22Rv1 (cell line): ENCODE results near the gene CLASP2.

Experiments
- H3K27ac ChIP-seq: fragments of 450-650 bp; 2 replicates; pipeline ENCODE4 v1.5.1; 2017
- ZFX ChIP-seq: fragments of 450-650 bp; IDR thresholded peaks from 2 replicates; pipeline ENCODE4 v1.6.1; 2017; ENCODE audit warnings: antibody characterized with exemption, borderline replicate concordance
- TF ChIP-seq, protein P1 (sequence below): fragments of 450-650 bp; IDR thresholded peaks from 2 replicates; pipeline ENCODE4 v1.5.1; 2017; ENCODE audit warnings: mild to moderate bottlenecking

Gene CLASP2

GRCh38 chr3:33526787-33527186, 191.3 kb downstream of the CLASP2 start:
- no peak overlapping the region for H3K27ac ChIP-seq
- TF ChIP-seq, protein P1, sequence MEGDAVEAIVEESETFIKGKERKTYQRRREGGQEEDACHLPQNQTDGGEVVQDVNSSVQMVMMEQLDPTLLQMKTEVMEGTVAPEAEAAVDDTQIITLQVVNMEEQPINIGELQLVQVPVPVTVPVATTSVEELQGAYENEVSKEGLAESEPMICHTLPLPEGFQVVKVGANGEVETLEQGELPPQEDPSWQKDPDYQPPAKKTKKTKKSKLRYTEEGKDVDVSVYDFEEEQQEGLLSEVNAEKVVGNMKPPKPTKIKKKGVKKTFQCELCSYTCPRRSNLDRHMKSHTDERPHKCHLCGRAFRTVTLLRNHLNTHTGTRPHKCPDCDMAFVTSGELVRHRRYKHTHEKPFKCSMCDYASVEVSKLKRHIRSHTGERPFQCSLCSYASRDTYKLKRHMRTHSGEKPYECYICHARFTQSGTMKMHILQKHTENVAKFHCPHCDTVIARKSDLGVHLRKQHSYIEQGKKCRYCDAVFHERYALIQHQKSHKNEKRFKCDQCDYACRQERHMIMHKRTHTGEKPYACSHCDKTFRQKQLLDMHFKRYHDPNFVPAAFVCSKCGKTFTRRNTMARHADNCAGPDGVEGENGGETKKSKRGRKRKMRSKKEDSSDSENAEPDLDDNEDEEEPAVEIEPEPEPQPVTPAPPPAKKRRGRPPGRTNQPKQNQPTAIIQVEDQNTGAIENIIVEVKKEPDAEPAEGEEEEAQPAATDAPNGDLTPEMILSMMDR, result no peak
- no peak for TF ChIP-seq ZFX

DNA sequence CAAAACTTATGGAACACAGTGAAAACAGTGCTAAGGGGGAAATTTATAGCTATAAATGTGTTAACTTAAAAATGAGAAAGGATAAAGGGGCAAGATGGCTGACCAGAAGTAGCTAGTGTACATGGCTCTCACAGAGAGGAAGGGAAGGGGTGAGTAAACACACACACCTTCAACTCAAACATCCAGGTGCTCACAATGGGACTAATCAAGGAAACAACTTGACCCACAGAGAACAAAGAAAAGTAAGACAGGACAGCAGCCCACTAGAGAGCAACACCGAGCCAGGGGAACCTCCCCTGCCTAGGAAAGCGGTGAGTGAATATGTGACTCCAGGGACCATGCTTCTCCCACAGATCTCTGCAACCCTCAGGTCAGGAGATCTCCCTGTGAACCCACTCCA, 192.8 kb downstream of the CLASP2 start:
- no peak overlapping the region for H3K27ac ChIP-seq
- TF ChIP-seq, protein P1, result no peak; the same call in 1 of the 2 replicates
- no peak for TF ChIP-seq ZFX

GRCh38 chr3:33523093-33523667, 194.9 kb downstream of the CLASP2 start:
- no peak for TF ChIP-seq ZFX

GRCh38 chr3:33521736-33522135, 196.3 kb downstream of the CLASP2 start:
- TF ChIP-seq ZFX, result no peak
- TF ChIP-seq, protein P1, result no peak
- H3K27ac ChIP-seq, result no peak overlapping the region

More at GRCh38 chr3:33523093-33523667, 194.9 kb downstream of the CLASP2 start:
- no peak overlapping the region for H3K27ac ChIP-seq

GRCh38 chr3:33513262-33513863, 204.7 kb downstream of the CLASP2 start:
- no peak overlapping the region for H3K27ac ChIP-seq
- TF ChIP-seq, protein P1, result no peak
- no peak for TF ChIP-seq ZFX

GRCh38 chr3:33505027-33505426, 213.0 kb downstream of the CLASP2 start:
- TF ChIP-seq, protein P1, result no peak
- TF ChIP-seq ZFX, result no peak
- H3K27ac ChIP-seq, result no peak overlapping the region

- no peak overlapping the region for H3K27ac ChIP-seq
- TF ChIP-seq, protein P1, result no peak
- no peak for TF ChIP-seq ZFX
Observed at GRCh38 chr3:33496449-33496848, 221.6 kb downstream of the CLASP2 start.

GRCh38 chr3:33491721-33492120, 226.3 kb downstream of the CLASP2 start:
- TF ChIP-seq ZFX, result no peak
- TF ChIP-seq, protein P1, result no peak
- no peak overlapping the region for H3K27ac ChIP-seq
